ENCODE data around the gene RBM3. TPM values are rescaled to one million over a fixed set of nuclear protein-coding genes. Genes with fewer than 3 reads are reported as not detected.

Gene RBM3
- total RNA-seq, 2 experiments from 2014 or later = 266 to 278 TPM

DNA sequence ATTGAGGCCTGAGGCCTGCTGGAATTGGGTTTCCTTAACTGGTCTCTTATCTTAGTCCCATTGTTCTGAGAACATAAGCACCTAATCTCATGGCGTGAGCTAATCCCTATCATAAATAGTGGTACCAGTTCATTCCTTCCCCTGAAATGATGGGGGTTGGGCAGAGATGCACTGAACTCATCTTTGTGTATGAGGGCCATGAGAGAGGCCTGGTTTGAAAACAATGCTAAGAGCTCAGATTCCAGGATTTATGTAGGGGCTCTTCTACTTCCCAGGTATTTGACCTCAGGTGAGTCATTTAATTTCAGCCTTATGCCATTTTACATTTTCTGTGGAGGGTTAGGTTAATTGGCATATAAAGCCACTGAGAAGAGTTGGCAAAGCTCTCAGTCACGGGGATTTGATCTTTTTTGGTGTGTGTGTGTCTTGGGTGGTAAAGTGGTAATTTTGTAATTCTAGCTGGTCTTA lies 4.4 kb downstream of the RBM3 start:
- peaks cover 39% of the 10 kb centered on the region for H3K4me1 Mint-ChIP-seq (ENCODE audit: low read depth)
- H3K4me3 Mint-ChIP-seq = no peak overlapping the region
- ChIA-PET POLR2A (interaction anchor here (0.6 to 0.7 kb wide), 3 partner anchors 9 to 922 kb away, joined by 3 read pairs; no protein-coding TSS in a partner anchor), CTCF (no interaction called here)
- no peaks in the 10 kb centered on the region for H3K9me3 Mint-ChIP-seq (ENCODE audit: insufficient read depth)
- H3K27ac Mint-ChIP-seq = no peak overlapping the region
- DNase-seq = no peak
- H3K36me3 Mint-ChIP-seq (ENCODE audit: low read depth) = peaks cover 52% of the 10 kb centered on the region
- H3K27me3 Mint-ChIP-seq (ENCODE audit: low read depth) = no peaks in the 10 kb centered on the region
- ATAC-seq = no peak

- H3K4me1 Mint-ChIP-seq (ENCODE audit: low read depth) = peaks cover 35% of the 10 kb centered on the region
- POLR2A ChIA-PET = interaction anchor here (0.7 kb wide), 2 partner anchors 8 to 10 kb away, joined by 3 read pairs; no protein-coding TSS in a partner anchor
- CTCF ChIA-PET = no interaction called here
- peaks cover 51% of the 10 kb centered on the region for H3K36me3 Mint-ChIP-seq (ENCODE audit: low read depth)
- no peaks in the 10 kb centered on the region for H3K27me3 Mint-ChIP-seq (ENCODE audit: low read depth)
- H3K27ac Mint-ChIP-seq = no peak overlapping the region
- H3K4me3 Mint-ChIP-seq = no peak overlapping the region
- DNase-seq = no peak
- no peak for ATAC-seq
- H3K9me3 Mint-ChIP-seq (ENCODE audit: insufficient read depth) = no peaks in the 10 kb centered on the region
Measured at GRCh38 chrX:48579259-48579658, 5.0 kb downstream of the RBM3 start.

GRCh38 chrX:48580662-48581061 lies 6.4 kb downstream of the RBM3 start:
- H3K27ac Mint-ChIP-seq = no peak overlapping the region
- POLR2A ChIA-PET = no interaction called here
- peaks cover 33% of the 10 kb centered on the region for H3K4me1 Mint-ChIP-seq (ENCODE audit: low read depth)

GRCh38 chrX:48584698-48585097 lies 10.4 kb downstream of the RBM3 start:
- peaks cover 10% of the 10 kb centered on the region for H3K4me1 Mint-ChIP-seq (ENCODE audit: low read depth)
- no peak overlapping the region for H3K4me3 Mint-ChIP-seq
- CTCF ChIA-PET = no interaction called here
- DNase-seq (no peak), ATAC-seq (no peak)
- H3K27me3 Mint-ChIP-seq (ENCODE audit: low read depth) = no peaks in the 10 kb centered on the region
- POLR2A ChIA-PET = no interaction called here
- H3K9me3 Mint-ChIP-seq (ENCODE audit: insufficient read depth) = no peaks in the 10 kb centered on the region
- no peak overlapping the region for H3K27ac Mint-ChIP-seq
- H3K36me3 Mint-ChIP-seq (ENCODE audit: low read depth) = peaks cover 5% of the 10 kb centered on the region

More at GRCh38 chrX:48580662-48581061, 6.4 kb downstream of the RBM3 start:
- CTCF ChIA-PET = no interaction called here
- DNase-seq (no peak), ATAC-seq (no peak)
- Mint-ChIP-seq H3K36me3 (ENCODE audit: low read depth) (peaks cover 41% of the 10 kb centered on the region), H3K4me3 (no peak overlapping the region), H3K27me3 (ENCODE audit: low read depth) (no peaks in the 10 kb centered on the region), H3K9me3 (ENCODE audit: insufficient read depth) (no peaks in the 10 kb centered on the region)

DNA sequence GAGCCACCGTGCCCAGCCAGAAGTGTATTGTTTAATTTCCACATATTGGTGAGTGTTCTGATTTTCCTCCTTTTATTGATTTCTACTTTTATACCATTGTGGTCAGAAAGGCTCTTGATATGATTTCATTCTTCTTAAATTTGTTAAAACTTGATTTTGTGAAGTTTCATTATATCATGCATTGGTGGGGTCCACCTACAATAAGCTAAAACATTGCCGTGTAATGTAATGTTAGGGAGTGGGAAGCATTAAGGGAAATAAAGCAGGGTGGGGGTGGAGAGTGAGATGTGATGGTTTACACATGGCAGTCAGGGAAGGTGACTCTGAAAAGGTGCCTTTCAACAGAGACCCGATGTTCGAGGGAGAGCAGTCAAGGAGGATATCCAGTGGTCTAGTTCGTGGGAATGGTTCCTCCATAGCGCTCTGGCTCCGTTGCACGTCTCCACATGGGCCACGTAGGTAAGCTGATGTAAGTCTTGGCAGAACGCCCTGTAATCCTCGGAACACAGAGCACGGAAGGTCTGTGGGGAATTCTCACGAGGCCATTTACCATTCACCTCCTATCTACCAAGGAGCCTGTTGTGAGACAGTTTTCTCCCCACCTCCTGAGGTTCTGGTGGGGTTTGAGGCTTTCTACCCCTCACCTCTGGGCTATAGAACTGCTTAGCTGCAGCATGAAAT lies 15.3 kb downstream of the RBM3 start:
- ChIA-PET POLR2A (no interaction called here), CTCF (no interaction called here)
- H3K27ac Mint-ChIP-seq = no peak overlapping the region
- no peak for DNase-seq
- no peaks in the 10 kb centered on the region for H3K36me3 Mint-ChIP-seq (ENCODE audit: low read depth)
- no peak for ATAC-seq
- H3K4me3 Mint-ChIP-seq = no peak overlapping the region
- H3K9me3 Mint-ChIP-seq (ENCODE audit: insufficient read depth) = no peaks in the 10 kb centered on the region
- peaks cover 2% of the 10 kb centered on the region for H3K4me1 Mint-ChIP-seq (ENCODE audit: low read depth)
- no peaks in the 10 kb centered on the region for H3K27me3 Mint-ChIP-seq (ENCODE audit: low read depth)

DNA sequence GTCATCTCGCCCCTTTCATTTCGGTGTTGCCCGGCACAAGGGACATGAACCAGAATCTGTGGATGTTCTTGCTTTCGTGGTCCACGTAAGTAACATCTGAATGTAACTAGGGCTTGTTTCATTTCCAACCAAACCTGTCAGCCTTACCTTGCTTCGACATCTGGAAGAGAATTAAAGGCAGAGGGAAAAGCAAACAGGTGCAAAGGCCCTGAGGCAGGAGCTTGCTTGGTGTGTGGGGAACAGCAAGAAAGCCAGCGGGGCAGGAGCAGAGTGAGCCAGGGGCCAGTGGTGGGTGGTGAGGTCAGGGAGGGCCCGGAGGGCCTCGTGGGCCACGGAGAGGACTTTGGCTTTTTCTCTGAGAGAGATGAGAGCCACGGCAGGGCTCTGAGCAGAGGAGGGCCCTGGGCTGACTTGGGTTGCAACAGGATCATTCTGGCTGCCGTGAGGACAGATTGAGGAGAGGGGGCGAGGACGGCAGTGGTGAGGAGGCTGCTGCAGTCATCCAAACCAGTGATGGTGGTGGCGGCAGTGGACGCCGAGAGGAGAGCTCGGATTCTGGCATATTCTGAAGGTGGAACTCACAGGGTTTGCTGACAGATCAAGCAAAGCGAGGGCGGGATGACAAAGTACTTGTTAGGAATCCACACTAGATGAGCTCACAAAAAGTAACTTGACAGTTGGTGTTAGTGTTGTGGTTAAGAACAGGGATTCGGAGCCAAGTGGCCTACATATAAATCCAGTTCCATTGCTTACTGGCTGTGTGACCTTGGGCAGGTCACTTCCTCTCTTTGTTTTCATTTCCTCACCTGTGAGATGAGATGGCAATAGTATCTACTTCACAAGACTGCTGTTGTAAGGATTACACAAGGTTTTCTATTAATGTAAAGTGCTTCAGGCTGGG lies 16.2 kb downstream of the RBM3 start:
- DNase-seq = no peak
- ATAC-seq = no peak
- POLR2A ChIA-PET = no interaction called here
- H3K27me3 Mint-ChIP-seq (ENCODE audit: low read depth) = no peaks in the 10 kb centered on the region
- no peak overlapping the region for H3K27ac Mint-ChIP-seq
- CTCF ChIA-PET = no interaction called here
- peaks cover 2% of the 10 kb centered on the region for H3K4me1 Mint-ChIP-seq (ENCODE audit: low read depth)
- no peaks in the 10 kb centered on the region for H3K9me3 Mint-ChIP-seq (ENCODE audit: insufficient read depth)
- H3K36me3 Mint-ChIP-seq (ENCODE audit: low read depth) = no peaks in the 10 kb centered on the region
- H3K4me3 Mint-ChIP-seq = no peak overlapping the region

DNA sequence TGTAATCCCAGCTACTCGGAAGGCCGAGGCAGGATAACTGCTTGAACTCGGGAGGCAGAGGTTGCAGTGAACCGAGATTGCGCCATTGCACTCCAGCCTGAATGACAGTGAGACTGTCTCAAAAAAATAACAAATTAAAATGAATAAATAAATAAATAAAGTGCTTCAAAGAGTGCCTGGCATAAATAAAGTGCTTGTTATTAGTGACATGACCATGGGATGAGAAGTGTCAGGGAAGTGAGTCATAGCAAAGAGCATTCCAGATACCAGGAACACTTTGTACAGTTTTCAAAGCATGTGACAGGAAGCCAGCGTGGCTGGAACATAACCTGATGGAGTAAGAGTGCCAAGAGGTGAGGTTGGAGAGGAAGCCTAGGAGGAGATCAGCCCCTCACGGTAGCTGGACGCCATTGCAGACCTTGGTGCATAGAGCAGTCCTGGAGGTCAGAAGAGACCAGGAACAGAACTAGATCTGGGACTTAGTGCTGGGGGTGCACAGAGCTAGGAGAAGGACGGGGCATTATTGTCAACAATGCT lies 17.0 kb downstream of the RBM3 start:
- H3K27me3 Mint-ChIP-seq (ENCODE audit: low read depth) = no peaks in the 10 kb centered on the region
- no peaks in the 10 kb centered on the region for H3K9me3 Mint-ChIP-seq (ENCODE audit: insufficient read depth)
- no peak for DNase-seq
- H3K4me1 Mint-ChIP-seq (ENCODE audit: low read depth) = peaks cover 2% of the 10 kb centered on the region
- POLR2A ChIA-PET = no interaction called here
- no peaks in the 10 kb centered on the region for H3K36me3 Mint-ChIP-seq (ENCODE audit: low read depth)
- CTCF ChIA-PET = no interaction called here
- H3K4me3 Mint-ChIP-seq = no peak overlapping the region
- no peak for ATAC-seq
- H3K27ac Mint-ChIP-seq = no peak overlapping the region

GRCh38 chrX:48592971-48593370 lies 18.7 kb downstream of the RBM3 start:
- POLR2A ChIA-PET = no interaction called here
- CTCF ChIA-PET = no interaction called here

DNA sequence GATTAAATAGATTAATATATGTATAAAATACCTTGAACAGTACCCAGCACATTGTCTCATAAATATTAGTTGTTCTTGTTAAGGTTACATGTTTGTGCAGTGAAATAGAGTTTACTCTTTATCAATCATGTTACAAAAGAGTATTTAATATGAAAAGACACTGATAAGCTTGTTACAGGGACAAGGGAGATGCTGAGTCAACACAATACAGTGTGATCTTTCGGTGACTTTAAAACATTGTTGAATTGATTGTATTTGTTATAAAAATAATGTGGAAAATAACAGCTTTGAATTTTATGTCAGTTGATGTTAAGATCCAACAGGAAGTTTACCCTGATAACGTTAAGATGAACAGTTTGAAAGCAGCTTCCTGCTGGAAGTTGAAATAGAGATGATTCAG lies 21.6 kb downstream of the RBM3 start:
- Mint-ChIP-seq H3K27ac (no peak overlapping the region), H3K27me3 (ENCODE audit: low read depth) (no peaks in the 10 kb centered on the region), H3K36me3 (ENCODE audit: low read depth) (peaks cover 5% of the 10 kb centered on the region), H3K9me3 (ENCODE audit: insufficient read depth) (no peaks in the 10 kb centered on the region), H3K4me3 (no peak overlapping the region), H3K4me1 (ENCODE audit: low read depth) (peaks cover 10% of the 10 kb centered on the region)
- DNase-seq (no peak), ATAC-seq (no peak)
- POLR2A ChIA-PET = no interaction called here
- CTCF ChIA-PET = no interaction called here

More at GRCh38 chrX:48592971-48593370, 18.7 kb downstream of the RBM3 start:
- Mint-ChIP-seq H3K4me3 (no peak overlapping the region), H3K36me3 (ENCODE audit: low read depth) (peaks cover under 1% of the 10 kb centered on the region), H3K27ac (no peak overlapping the region), H3K27me3 (ENCODE audit: low read depth) (no peaks in the 10 kb centered on the region), H3K4me1 (ENCODE audit: low read depth) (peaks cover 5% of the 10 kb centered on the region), H3K9me3 (ENCODE audit: insufficient read depth) (no peaks in the 10 kb centered on the region)
- no peak for ATAC-seq
- no peak for DNase-seq

DNA sequence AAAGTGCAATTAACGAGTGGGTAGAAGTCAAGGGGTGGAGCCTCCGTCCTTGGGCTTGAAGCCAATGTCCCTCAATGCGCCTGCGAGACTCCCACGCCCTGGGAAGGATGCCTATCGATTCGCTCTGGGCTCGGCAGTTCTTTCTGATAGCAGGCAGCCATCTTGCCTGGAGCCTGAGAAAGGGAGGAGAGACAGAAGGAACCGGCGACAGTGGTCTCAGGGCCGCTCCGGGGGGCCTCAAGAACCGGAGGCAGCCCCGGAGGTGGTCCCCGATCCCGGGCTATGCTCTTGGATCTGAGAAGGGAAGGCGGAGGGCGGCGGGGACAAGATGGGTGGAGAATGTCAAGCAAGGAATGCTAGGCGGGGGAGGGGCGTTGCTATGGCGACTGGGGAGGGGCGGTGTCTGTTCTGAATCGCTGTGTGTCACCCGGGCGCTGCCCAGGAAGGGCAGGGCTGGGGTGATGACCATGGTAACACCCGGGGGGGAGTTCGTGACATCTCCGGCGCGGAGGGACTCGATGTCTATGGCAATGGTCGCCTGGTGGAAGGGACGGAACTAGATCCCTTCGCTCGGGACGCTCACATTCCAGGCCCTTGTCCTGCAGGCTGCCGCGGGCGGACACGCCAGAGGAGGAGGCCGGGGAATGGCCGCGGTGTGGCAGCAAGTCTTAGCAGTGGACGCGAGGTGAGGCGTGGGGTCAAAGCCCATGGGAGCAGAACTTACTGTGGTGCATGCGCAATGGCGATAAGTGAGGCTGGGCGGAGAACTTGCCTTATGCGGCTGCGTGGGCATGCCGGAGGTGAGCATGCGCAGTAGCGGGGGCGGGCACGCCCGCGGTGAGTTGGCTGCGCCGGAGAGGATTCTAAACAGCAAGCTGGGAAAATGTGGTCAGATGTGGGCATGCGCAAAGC lies 23.3 kb downstream of the RBM3 start, which contains the start of gene WDR13:
TSS of gene WDR13 (plus strand) at position 140 of the 912 bp plus-strand sequence. CDS start at position 645, 505 bp downstream.
- Mint-ChIP-seq H3K36me3 (ENCODE audit: low read depth) (peaks cover 7% of the 10 kb centered on the region), H3K4me3 (peak within 1 kb of the TSS; percentile 93), H3K4me1 (ENCODE audit: low read depth) (peaks cover 9% of the 10 kb centered on the region), H3K27ac (peak within 1 kb of the TSS; percentile 99), H3K9me3 (ENCODE audit: insufficient read depth) (no peaks in the 10 kb centered on the region), H3K27me3 (ENCODE audit: low read depth) (no peaks in the 10 kb centered on the region)
- ChIA-PET CTCF (no interaction called here), POLR2A (no interaction called here)
- DNase-seq (peak; percentile 93), ATAC-seq (peak; percentile 86)

GRCh38 chrX:48598614-48599013 lies 24.3 kb downstream of the RBM3 start:
- Mint-ChIP-seq H3K4me3 (peak overlapping the region; percentile 93), H3K9me3 (ENCODE audit: insufficient read depth) (no peaks in the 10 kb centered on the region), H3K27ac (peak overlapping the region; percentile 99), H3K4me1 (ENCODE audit: low read depth) (peaks cover 9% of the 10 kb centered on the region), H3K36me3 (ENCODE audit: low read depth) (peaks cover 9% of the 10 kb centered on the region), H3K27me3 (ENCODE audit: low read depth) (no peaks in the 10 kb centered on the region)
- ATAC-seq (no peak), DNase-seq (no peak)
- POLR2A ChIA-PET = no interaction called here
- CTCF ChIA-PET = no interaction called here
